ENCODE measurements around the gene SIMC1.

The SIMC1 gene

DNA sequence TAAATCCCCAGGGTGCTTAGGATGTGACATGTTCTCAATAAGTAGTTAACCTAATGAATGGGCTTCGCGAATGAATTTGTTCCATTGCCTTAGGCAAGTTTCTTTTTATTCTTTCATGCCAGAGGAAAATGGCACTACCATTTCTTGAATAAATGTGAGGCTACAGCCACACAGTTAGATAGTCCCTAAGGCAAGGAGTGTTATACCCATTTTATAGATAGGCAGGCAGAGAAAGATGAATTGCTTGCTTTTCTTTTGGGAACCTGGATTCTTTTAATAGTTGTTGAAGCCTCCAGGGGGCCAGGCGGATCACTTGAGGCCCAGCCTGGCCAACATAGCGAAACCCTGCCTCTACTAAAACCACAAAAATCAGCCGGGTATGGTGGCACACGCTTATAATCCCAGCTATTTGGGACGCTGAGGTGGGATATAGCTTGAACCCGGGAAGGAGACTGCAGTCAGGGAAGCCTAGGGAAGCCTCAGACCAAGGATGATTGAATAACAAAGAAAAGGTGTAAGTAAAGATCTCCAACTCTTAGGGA, 149.2 kb downstream of the SIMC1 start:
- in situ Hi-C loops (cut with HindIII; ENCODE audit: low sequenced_read_pairs): no loop called here

DNA sequence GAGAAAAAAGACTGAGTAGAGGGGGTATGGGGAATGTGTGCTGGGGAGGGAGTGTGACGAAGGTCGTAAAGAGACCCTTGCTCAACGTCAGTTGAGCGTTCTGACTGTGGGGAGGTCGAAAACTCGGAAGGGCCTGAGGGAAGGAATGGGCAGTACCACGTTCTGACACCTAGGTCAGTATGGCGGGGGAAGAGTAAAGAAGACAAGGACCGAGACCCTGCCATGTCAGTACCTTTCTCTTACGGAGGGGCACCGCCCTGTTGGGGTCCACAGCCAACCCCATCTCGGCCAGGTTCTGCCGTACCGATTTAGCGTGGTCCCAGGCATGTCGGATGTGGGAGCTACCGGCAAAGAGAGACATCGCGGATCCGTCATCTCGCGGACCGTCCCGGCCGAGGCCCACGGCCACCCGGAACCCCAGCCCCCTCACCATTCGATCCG, 149.8 kb downstream of the SIMC1 start:
- in situ Hi-C loops (cut with HindIII; ENCODE audit: low sequenced_read_pairs): no loop called here

DNA sequence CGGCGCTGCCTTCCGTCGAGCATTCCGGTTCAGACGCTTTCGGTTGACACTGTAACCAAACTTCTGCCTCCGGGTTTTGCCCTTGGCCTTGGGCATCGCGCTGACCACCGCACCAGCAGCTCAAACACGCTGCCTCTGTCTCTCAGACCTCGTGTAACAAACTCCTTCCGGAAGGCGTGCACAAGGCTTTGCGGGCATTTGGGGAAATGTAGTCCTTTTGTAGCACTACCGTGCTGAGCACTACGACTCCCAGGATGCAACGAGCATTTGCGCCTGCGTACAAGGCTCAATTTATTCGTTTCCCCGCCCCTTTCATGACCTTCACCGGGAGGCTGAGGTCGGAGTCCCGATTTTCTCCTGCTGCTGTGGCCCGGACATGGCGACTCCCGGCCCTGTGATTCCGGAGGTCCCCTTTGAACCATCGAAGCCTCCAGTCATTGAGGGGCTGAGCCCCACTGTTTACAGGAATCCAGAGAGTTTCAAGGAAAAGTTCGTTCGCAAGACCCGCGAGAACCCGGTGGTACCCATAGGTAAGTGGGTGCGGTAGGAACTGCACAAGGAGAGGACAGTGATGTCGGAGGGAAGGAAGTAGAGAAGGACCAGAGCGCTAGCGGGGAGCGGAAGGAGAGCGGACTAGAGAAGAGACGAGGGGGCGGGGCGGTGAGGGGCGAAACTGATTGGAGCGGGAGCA, 150.4 kb downstream of the SIMC1 start, which contains the start of the genes HIGD2A and NOP16:
Gene HIGD2A (plus strand): TSS at position 308 of the 691 bp plus-strand sequence. CDS start 69 bp downstream, at position 377.
Gene NOP16 (minus strand): TSS at position 155 of the 691 bp plus-strand sequence. CDS start 59 bp downstream, at position 96.
- in situ Hi-C loops (cut with HindIII; ENCODE audit: low sequenced_read_pairs): no loop called here

DNA sequence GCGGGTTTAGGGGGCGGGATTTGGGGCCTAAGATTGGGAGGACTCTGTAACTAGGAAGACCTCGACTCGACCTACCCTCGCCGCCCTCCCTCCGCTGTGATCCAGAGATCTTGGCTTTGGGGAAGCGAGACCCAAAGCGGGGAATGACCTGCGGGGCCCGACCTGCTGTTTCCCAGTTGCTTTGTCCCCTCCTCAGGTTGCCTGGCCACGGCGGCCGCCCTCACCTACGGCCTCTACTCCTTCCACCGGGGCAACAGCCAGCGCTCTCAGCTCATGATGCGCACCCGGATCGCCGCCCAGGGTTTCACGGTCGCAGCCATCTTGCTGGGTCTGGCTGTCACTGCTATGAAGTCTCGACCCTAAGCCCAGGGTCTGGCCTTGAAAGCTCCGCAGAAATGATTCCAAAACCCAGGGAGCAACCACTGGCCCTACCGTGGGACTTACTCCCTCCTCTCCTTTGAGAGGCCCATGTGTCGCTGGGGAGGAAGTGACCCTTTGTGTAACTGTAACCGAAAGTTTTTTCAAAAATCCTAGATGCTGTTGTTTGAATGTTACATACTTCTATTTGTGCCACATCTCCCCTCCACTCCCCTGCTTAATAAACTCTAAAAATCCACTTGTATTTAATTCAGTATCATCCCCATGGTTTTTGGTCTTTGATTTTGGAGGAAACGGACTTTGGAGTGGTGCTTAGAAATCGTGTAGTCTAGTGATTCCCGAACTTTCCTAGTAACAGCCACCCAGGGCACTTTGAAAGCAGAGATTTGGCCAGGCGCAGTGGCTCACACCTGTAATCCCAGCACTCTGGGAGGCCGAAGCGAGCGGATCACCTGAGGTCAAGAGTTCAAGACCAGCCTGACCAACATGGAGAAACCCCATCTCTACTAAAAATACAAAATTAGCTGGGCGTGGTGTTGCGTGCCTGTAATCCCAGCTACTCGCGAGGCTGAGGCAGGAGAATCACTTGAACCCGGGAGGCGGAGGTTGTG, 151.2 kb downstream of the SIMC1 start:
- in situ Hi-C loops (cut with HindIII; ENCODE audit: low sequenced_read_pairs): no loop called here

DNA sequence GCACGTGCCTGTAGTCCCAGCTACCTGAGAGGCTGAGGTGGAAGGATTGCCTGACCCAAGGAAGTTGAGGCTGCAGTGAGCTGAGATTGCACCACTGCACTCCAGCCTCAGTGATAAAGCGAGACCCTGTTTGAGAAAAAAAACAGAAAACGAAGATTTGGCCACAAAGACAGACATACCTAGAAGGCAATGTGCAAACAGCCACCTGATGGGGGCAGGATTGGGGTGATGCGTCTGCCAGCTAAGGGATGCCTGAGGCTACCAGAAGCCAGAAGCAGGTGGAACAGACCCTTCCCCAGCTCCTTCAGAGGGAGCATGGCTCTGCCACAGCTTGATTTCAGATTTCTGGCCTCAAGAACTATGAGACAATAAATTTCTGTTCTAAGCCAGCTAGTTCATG, 153.3 kb downstream of the SIMC1 start:
- in situ Hi-C loops (cut with HindIII; ENCODE audit: low sequenced_read_pairs): no loop called here

DNA sequence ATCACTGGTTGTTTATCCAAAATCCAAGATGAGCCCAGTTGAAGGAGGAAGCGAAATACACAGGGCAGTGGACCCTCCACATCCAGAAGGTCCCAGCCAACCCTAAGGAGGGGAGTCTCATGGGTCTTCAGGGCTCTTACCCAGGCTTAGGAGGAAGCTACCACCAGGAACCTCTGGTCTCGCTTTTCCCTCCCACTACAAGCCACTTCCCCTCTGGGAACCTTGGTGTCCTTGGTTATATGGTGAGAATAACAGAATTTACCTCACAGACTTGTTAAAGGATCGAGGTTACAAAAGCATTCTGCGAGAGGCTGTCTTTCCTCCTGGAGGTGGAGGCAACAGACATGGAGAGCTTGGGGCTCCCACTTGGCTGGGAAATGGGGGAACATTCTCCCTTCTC, 153.8 kb downstream of the SIMC1 start:
- in situ Hi-C loops (cut with HindIII; ENCODE audit: low sequenced_read_pairs): no loop called here

DNA sequence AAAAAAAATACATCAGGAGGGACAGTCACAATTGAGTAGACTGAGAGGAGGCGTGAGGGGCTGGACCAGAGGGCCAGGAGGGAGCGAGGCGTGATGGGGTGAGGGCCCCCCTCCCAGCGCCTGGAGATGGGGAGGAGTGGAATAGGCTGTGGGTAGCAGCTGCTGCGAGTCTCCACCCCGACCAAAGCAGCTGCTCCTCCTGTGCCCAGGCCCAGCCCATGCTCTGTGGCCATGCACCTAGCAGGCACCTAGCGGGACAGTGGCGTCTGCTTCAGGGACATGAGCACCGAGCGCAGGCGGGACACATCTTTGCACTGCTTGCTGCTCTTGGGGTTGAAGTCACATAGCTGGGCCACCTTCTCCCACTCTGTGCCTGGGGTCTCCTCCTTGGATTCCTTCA, 154.3 kb downstream of the SIMC1 start:
- in situ Hi-C loops (cut with HindIII; ENCODE audit: low sequenced_read_pairs): no loop called here

DNA sequence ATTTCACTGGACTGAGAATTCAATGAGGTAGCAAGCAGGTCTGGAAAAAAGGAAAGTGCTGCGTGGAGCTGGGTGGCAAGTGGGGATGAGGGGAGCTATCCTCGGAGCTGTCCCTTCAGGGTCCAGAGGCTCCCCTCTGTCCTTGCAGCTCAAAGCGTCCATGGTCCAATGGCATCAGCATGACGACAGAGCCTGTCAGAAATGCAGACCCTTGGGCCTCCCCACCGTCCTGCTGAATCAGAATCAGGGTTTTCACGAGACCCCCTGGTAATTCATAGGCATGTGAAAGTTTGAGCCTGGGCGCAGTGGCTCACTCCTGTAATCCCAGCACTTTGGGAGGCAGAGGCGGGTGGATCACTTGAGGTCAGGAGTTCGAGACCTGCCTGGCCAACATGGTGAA, 155.9 kb downstream of the SIMC1 start:
- in situ Hi-C loops (cut with HindIII; ENCODE audit: low sequenced_read_pairs): no loop called here

DNA sequence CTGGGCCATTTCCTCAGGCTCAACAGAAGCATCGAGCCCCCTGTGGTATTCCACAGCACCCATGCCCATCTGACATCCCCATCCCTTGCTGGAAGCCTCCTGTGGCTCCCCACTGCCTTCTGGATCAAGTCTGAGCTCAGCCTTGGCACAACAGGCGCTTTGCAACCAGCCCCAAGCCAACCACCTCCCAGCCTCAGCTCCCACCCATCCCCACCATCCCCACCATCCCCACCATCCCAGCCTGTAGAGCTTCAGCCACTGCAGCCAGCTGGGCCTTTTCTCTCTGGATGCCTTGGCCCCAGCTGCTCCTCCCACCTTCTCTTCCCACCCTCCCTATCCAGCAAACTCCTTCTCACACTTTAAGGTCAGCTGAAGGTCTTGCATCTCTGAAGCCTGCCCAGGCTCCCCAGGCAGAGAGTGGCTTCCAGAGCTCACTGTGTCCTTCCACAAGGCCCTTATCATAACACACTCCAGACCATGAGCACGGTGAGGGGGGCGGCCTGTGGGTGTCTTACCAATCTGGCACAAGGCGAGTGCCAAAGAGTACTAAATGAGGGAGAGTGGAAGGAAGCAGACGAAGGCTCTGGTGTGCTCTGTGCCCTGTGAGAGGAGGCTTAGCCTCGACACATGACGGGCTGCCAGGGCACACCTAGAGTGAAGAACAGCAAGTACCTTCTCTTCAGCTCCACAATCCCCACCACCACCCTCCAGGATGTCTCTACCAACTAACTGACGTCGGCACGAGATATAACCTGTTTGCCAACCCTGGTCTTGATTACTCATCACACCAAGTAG, 156.9 kb downstream of the SIMC1 start:
- in situ Hi-C loops (cut with HindIII; ENCODE audit: low sequenced_read_pairs): no loop called here
